Kidney (tissue), 14 donors: Measurements from ENCODE around the gene EIF4G3. TPM values are rescaled to one million over a fixed set of nuclear protein-coding genes. Genes with fewer than 3 reads are reported as not detected.

Source experiments
- DNase-seq, 5 donors: peaks; one replicate each; pipeline ENCODE4 v3.0.0-alpha.2; 2013 to 2020
- FAIRE-seq: peaks from 2 replicates; lab custom pipeline; 2012; peaks lifted over from hg19 to GRCh38; lab: Jason Lieb, UNC
- H3K27ac ChIP-seq, 2 donors: one replicate each; pipeline ENCODE4 v1.7.0; 2013; ENCODE audit warnings: low read depth in 2 of 2, low read length in 2 of 2, inconsistent platforms in 1 of 2
- H3K27me3 ChIP-seq: one replicate; pipeline ENCODE4 v1.7.1; 2013; ENCODE audit warnings: low read length, inconsistent platforms; ENCODE audit not compliant: control insufficient read depth, insufficient read depth
- H3K36me3 ChIP-seq, 3 donors: one replicate each; pipeline versions ENCODE4 v1.7.0 to v1.7.1; 2013; ENCODE audit warnings: low read length in 3 of 3, control low read depth in 1 of 3, inconsistent platforms in 1 of 3; ENCODE audit not compliant: insufficient read depth in 3 of 3, control insufficient read depth in 2 of 3
- H3K4me1 ChIP-seq, 3 donors: one replicate each; pipeline versions ENCODE4 v1.7.0 to v1.7.1; 2013; ENCODE audit warnings: low read length in 3 of 3, inconsistent platforms in 1 of 3, low read depth in 1 of 3; ENCODE audit not compliant: control insufficient read depth in 2 of 3, insufficient read depth in 2 of 3
- H3K4me3 ChIP-seq, 3 donors: one replicate each; pipeline versions ENCODE4 v1.7.0 to v1.8.1; 2013; ENCODE audit warnings: low read length in 3 of 3, control low read depth in 1 of 3, inconsistent platforms in 1 of 3
- H3K9ac ChIP-seq, 3 donors: one replicate each; pipeline versions ENCODE4 v1.7.0 to v1.7.1; 2013; ENCODE audit warnings: low read length in 3 of 3, control low read depth in 1 of 3, inconsistent platforms in 1 of 3
- H3K9me3 ChIP-seq, 3 donors: one replicate each; pipeline versions ENCODE4 v1.7.0 to v1.7.1; 2013; ENCODE audit warnings: low read length in 3 of 3, control low read depth in 1 of 3, inconsistent platforms in 1 of 3; ENCODE audit not compliant: control insufficient read depth in 2 of 3, insufficient read depth in 1 of 3
- intact Hi-C: fragments of 100-400 bp; cut with DNase I; formaldehyde crosslinking; loops from one replicate; pipeline ENCODE4 v1.11.1; 2022
- polyA plus RNA-seq: library from polyadenylated mRNA; stranded (reverse); fragments of 350-450 nt; fragmentation: Illumina TruSeq; extraction: RNeasy Lipid Tissue Mini Kit (QIAGEN cat#74804); gene quantifications from one replicate; pipeline ENCODE4 v1.2.3, GENCODE V29; 2014; ENCODE audit warnings: low read depth, low replicate concordance; ENCODE audit not compliant: insufficient read depth
- total RNA-seq: library from RNA; stranded (reverse); fragmentation: NEBNext Ultra II Directional; extraction: Animal tissue kit (Norgen Biotek cat#: 25700); gene quantifications from one replicate; pipeline ENCODE4 v1.2.1, GENCODE V29; 2021
- TF ChIP-seq, protein P1 (sequence below): IDR thresholded peaks from 3 replicates; pipeline ENCODE4 v1.5.1; 2012; ENCODE audit warnings: mild to moderate bottlenecking, moderate library complexity, borderline replicate concordance; ENCODE audit not compliant: insufficient read depth; ENCODE audit errors: extremely low read depth
- donor health status: control.
- donor health status: control.
- donor health status: control.
- donor health status: control.
- donor health status: control.
- donor health status: DM: yes; HTN: yes; CAD: no.
- donor health status: Normal renal cell carcinoma (clear cell type).

The EIF4G3 gene
- total and polyA plus RNA-seq, 2 donors from 2014 or later = 14.8 to 61.6 TPM

DNA sequence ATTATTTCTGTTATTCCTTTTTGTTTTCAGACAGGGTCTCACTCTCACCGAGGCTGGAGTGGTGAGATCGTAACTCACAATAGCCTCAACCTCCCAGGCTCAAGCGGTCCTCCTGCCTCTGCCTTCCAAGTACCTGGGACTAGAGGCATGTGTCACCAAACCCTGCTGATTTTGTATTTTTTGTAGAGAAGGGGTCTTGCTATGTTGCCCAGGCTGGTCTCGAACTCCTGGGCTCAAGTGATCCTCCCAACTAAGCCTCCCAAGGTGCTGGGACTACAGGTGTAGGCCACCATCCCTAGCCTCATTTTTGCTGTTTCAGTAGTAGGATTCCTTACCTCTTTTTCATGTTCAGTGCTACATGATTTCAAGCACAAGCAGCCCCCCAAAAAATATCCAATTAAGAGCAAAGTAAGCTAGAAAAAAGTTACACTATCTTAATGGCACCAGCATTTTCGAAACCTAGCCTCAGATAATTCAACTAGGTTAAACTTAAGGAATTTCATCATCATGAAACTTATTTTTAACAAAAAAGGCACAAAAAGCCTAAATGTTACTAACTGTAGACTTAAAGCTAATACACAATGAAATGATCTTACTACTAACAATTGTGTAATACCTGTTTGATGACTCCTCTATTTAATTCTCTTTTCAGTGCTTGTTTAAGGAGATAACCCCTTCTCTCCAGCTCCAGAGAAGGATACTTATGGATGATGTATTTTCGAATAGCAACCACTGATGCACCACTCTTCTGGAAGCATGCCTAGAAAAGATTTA is 406.2 kb downstream of the EIF4G3 start:
- H3K36me3 ChIP-seq = peaks cover 9 to 62% (median 21%) of the 10 kb centered on the region in 3 donors
- no peak overlapping the region for H3K4me3 ChIP-seq
- H3K9ac ChIP-seq = no peak overlapping the region
- DNase-seq (no peak), FAIRE-seq (no peak)
- intact Hi-C loops = no loop called here
- no peaks in the 10 kb centered on the region for H3K4me1 ChIP-seq
- no peaks in the 10 kb centered on the region for H3K9me3 ChIP-seq
- TF ChIP-seq, protein P1, sequence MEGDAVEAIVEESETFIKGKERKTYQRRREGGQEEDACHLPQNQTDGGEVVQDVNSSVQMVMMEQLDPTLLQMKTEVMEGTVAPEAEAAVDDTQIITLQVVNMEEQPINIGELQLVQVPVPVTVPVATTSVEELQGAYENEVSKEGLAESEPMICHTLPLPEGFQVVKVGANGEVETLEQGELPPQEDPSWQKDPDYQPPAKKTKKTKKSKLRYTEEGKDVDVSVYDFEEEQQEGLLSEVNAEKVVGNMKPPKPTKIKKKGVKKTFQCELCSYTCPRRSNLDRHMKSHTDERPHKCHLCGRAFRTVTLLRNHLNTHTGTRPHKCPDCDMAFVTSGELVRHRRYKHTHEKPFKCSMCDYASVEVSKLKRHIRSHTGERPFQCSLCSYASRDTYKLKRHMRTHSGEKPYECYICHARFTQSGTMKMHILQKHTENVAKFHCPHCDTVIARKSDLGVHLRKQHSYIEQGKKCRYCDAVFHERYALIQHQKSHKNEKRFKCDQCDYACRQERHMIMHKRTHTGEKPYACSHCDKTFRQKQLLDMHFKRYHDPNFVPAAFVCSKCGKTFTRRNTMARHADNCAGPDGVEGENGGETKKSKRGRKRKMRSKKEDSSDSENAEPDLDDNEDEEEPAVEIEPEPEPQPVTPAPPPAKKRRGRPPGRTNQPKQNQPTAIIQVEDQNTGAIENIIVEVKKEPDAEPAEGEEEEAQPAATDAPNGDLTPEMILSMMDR = no peak
- H3K27ac ChIP-seq = no peak overlapping the region
- H3K27me3 ChIP-seq = no peaks in the 10 kb centered on the region

GRCh38 chr1:20767271-20767670 is 409.4 kb downstream of the EIF4G3 start:
- DNase-seq = no peak
- FAIRE-seq = no peak
- Histone ChIP-seq H3K9me3 (no peaks in the 10 kb centered on the region), H3K4me3 (no peak overlapping the region), H3K9ac (no peak overlapping the region), H3K27me3 (no peaks in the 10 kb centered on the region), H3K27ac (no peak overlapping the region), H3K36me3 (peaks cover 9 to 58% (median 25%) of the 10 kb centered on the region in 3 donors), H3K4me1 (no peaks in the 10 kb centered on the region)
- intact Hi-C loops = no loop called here
- TF ChIP-seq, protein P1 = no peak

GRCh38 chr1:20763417-20763816 is 413.3 kb downstream of the EIF4G3 start:
- FAIRE-seq = no peak
- H3K36me3 ChIP-seq = peaks cover 11 to 45% (median 27%) of the 10 kb centered on the region in 3 donors
- intact Hi-C loops = no loop called here

More at GRCh38 chr1:20763417-20763816, 413.3 kb downstream of the EIF4G3 start:
- H3K4me1 ChIP-seq = no peaks in the 10 kb centered on the region
- H3K27me3 ChIP-seq = no peaks in the 10 kb centered on the region
- H3K9me3 ChIP-seq = no peaks in the 10 kb centered on the region
- TF ChIP-seq, protein P1 = no peak
- no peak for DNase-seq
- no peak overlapping the region for H3K9ac ChIP-seq
- H3K27ac ChIP-seq = no peak overlapping the region
- no peak overlapping the region for H3K4me3 ChIP-seq
